ENCODE measurements around the gene CLDN7.
A peak's percentile ranks its signal among the peaks of the same experiment; 100 is the strongest.

Gene CLDN7

GRCh38 chr17:7284911-7285310, 22.6 kb upstream of the CLDN7 start:
- DNase-seq: no peak

- DNase-seq: no peak
Measured at GRCh38 chr17:7283471-7284216, 21.4 kb upstream of the CLDN7 start.

- no peak for DNase-seq
Measured at GRCh38 chr17:7282752-7283321, 20.6 kb upstream of the CLDN7 start.

GRCh38 chr17:7281953-7282751, 19.9 kb upstream of the CLDN7 start:
- DNase-seq: peak; percentile 37

GRCh38 chr17:7281074-7281952, 19.0 kb upstream of the CLDN7 start, which contains the start of gene SLC2A4:
Gene SLC2A4, plus strand, starts transcription at chr17:7281718. Its CDS starts 217 bp downstream, at chr17:7281935.
- DNase-seq: peak; percentile 92

GRCh38 chr17:7280519-7281073, 18.3 kb upstream of the CLDN7 start:
- peak; percentile 92 for DNase-seq

- DNase-seq: no peak
Measured at GRCh38 chr17:7279448-7279847, 17.2 kb upstream of the CLDN7 start.

GRCh38 chr17:7266784-7267183, 4.5 kb upstream of the CLDN7 start:
- DNase-seq: no peak

- DNase-seq: no peak
Measured at GRCh38 chr17:7263801-7264078, 1.5 kb upstream of the CLDN7 start.

- peak; percentile 45 for DNase-seq
Measured at GRCh38 chr17:7262935-7263800, 890 bp upstream of the CLDN7 start.

GRCh38 chr17:7261379-7262191, 693 bp downstream of the CLDN7 start:
- DNase-seq: peak; percentile 24

GRCh38 chr17:7260651-7261378, 1.5 kb downstream of the CLDN7 start:
- DNase-seq: peak; percentile 51

GRCh38 chr17:7260151-7260550, 2.1 kb downstream of the CLDN7 start:
- no peak for DNase-seq

GRCh38 chr17:7259555-7259889, 2.8 kb downstream of the CLDN7 start:
- DNase-seq: no peak

- DNase-seq: no peak
Measured at GRCh38 chr17:7258731-7259554, 3.3 kb downstream of the CLDN7 start.

- no peak for DNase-seq
Measured at GRCh38 chr17:7256766-7257456, 5.4 kb downstream of the CLDN7 start.

- DNase-seq: no peak
Measured at GRCh38 chr17:7254511-7254910, 7.8 kb downstream of the CLDN7 start.

- DNase-seq: no peak
Measured at GRCh38 chr17:7253082-7253481, 9.2 kb downstream of the CLDN7 start.
